Muscle of leg (tissue), 11 donors: Measurements from ENCODE around the gene CDH4. TPM values are rescaled to one million over a fixed set of nuclear protein-coding genes. Genes with fewer than 3 reads are reported as not detected.

Experiments used
- DNase-seq: peaks from one replicate; pipeline ENCODE4 v3.0.0; 2013
- H3K27ac ChIP-seq: one replicate; pipeline ENCODE4 v1.5.1; 2013; ENCODE audit warnings: mild to moderate bottlenecking, low read length, control low read depth
- H3K27me3 ChIP-seq: one replicate; pipeline ENCODE4 v1.6.1; 2013; ENCODE audit warnings: low read length; ENCODE audit not compliant: control insufficient read depth, insufficient read depth
- H3K36me3 ChIP-seq: one replicate; pipeline ENCODE4 v1.6.1; 2013; ENCODE audit warnings: low read length; ENCODE audit not compliant: control insufficient read depth, insufficient read depth
- H3K4me1 ChIP-seq: one replicate; pipeline ENCODE4 v1.6.1; 2013; ENCODE audit warnings: low read length; ENCODE audit not compliant: control insufficient read depth, insufficient read depth
- H3K4me3 ChIP-seq: one replicate; pipeline ENCODE4 v1.5.1; 2013; ENCODE audit warnings: low read length, control low read depth
- H3K9me3 ChIP-seq: replicated peaks from 2 replicates; pipeline ENCODE4 v1.6.1; 2013; ENCODE audit warnings: low read depth, low read length; ENCODE audit not compliant: control insufficient read depth
- WGBS: methylation state at CpG from one replicate; pipeline ENCODE4 v1.1.5; 2013; ENCODE audit warnings: missing lambda C conversion rate; ENCODE audit not compliant: insufficient coverage; 5-methylcytosine and 5-hydroxymethylcytosine counted together
- polyA plus RNA-seq, 8 donors: library from polyadenylated mRNA; unstranded; fragments of 120-200 nt; gene quantifications; one replicate each; pipeline versions ENCODE4 v1.2.1 to v1.2.3, GENCODE V29; 2013; ENCODE audit warnings: inconsistent platforms in 1 of 8, low replicate concordance in 1 of 8; ENCODE audit not compliant: insufficient read length in 8 of 8, insufficient read depth in 1 of 8
- total RNA-seq: library from RNA; stranded (reverse); fragments of 120-200 nt; gene quantifications from one replicate; pipeline ENCODE4 v1.2.4, GENCODE V29; 2013

Gene CDH4
- total and polyA plus RNA-seq, 9 donors: 0.66 to 1.4 (median 1.2) TPM

GRCh38 chr20:61493798-61494305 is 241.8 kb downstream of the CDH4 start:
- no peak overlapping the region for H3K4me3 ChIP-seq
- H3K27ac ChIP-seq: no peak overlapping the region
- H3K36me3 ChIP-seq: no peaks in the 10 kb centered on the region
- H3K27me3 ChIP-seq: peaks cover 2% of the 10 kb centered on the region
- no peak for DNase-seq
- H3K4me1 ChIP-seq: no peaks in the 10 kb centered on the region
- WGBS: 60% methylated on average over 4 of the region's 10 CpGs
- H3K9me3 ChIP-seq: no peaks in the 10 kb centered on the region

- H3K4me3 ChIP-seq: no peak overlapping the region
- no peaks in the 10 kb centered on the region for H3K4me1 ChIP-seq
- no peak for DNase-seq
- H3K27ac ChIP-seq: no peak overlapping the region
- 79% methylated on average over 12 of the region's 22 CpGs for WGBS
- H3K36me3 ChIP-seq: no peaks in the 10 kb centered on the region
- H3K27me3 ChIP-seq: peaks cover 4% of the 10 kb centered on the region
- H3K9me3 ChIP-seq: no peaks in the 10 kb centered on the region
These were observed 242.9 kb downstream of the CDH4 start for GRCh38 chr20:61494763-61495575.

DNA sequence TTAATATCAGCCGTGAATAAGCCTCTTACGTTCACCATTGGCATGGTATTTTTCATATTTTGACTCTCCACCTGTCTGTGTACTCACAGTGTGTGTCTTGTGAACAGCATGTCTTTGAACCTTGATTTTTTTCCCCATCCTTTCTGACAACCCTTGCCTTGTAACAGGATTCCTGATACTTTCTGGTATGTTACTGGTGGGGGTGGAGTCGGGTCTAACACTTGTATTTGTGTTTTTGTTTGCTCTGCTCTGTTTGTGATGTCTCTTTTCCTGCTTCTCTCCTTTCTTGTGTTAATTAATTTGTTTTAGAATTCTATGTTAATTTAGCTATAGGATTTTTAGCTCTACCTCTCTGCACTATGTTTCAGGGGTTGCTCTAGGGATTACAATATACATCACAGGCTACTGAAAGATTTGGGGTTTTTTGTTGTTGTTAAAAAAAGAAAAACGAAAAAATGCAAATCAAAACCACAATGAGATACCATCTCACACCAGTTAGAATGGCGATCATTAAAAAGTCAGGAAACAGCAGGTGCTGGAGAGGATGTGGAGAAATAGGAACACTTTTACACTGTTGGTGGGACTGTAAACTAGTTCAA is 245.1 kb downstream of the CDH4 start:
- no peak for DNase-seq
- peaks cover 4% of the 10 kb centered on the region for H3K27me3 ChIP-seq
- H3K27ac ChIP-seq: no peak overlapping the region
- no peaks in the 10 kb centered on the region for H3K9me3 ChIP-seq
- no peaks in the 10 kb centered on the region for H3K36me3 ChIP-seq
- no peaks in the 10 kb centered on the region for H3K4me1 ChIP-seq
- WGBS: 50% methylated on average over 2 of the region's 5 CpGs
- H3K4me3 ChIP-seq: no peak overlapping the region

- no peak for DNase-seq
- 65% methylated on average over 14 of the region's 19 CpGs for WGBS
- no peak overlapping the region for H3K4me3 ChIP-seq
These were observed 247.9 kb downstream of the CDH4 start for GRCh38 chr20:61499859-61500554.

DNA sequence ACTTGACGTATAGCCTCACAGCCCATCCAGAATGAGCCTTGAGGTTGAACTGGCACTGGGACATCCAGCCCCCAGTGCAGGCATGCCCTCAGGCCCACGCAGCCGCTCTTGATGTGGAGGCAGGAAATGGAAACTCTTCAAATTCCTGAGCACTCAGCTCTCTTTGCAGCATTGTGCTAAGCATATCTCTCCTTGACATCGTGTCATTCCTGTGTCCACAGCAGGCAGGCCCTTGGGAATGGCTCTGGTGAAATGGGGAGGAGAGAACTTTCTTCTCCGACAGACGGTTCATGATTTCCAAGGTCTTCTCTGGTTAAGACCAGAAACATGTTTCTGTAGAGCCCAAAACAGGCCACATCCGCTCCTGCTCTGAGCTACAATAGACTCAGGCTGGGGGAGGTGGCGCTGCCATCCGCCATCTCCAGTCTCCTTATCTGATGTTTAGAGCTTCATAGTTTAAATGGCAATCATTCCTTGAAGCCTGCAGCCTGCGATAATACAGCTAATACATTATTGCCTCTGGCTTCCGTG is 248.8 kb downstream of the CDH4 start:
- H3K27ac ChIP-seq: no peak overlapping the region
- no peaks in the 10 kb centered on the region for H3K4me1 ChIP-seq
- DNase-seq: no peak
- WGBS: 90% methylated on average over 2 of the region's 11 CpGs
- H3K27me3 ChIP-seq: peaks cover 8% of the 10 kb centered on the region
- H3K4me3 ChIP-seq: no peak overlapping the region
- H3K36me3 ChIP-seq: no peaks in the 10 kb centered on the region
- no peaks in the 10 kb centered on the region for H3K9me3 ChIP-seq

More at GRCh38 chr20:61499859-61500554, 247.9 kb downstream of the CDH4 start:
- H3K27me3 ChIP-seq: peaks cover 2% of the 10 kb centered on the region
- H3K36me3 ChIP-seq: no peaks in the 10 kb centered on the region
- H3K4me1 ChIP-seq: no peaks in the 10 kb centered on the region
- H3K9me3 ChIP-seq: no peaks in the 10 kb centered on the region
- H3K27ac ChIP-seq: no peak overlapping the region

GRCh38 chr20:61502433-61502832 is 250.4 kb downstream of the CDH4 start:
- Histone ChIP-seq H3K36me3 (no peaks in the 10 kb centered on the region), H3K27me3 (peaks cover 12% of the 10 kb centered on the region), H3K4me1 (no peaks in the 10 kb centered on the region), H3K9me3 (no peaks in the 10 kb centered on the region), H3K4me3 (no peak overlapping the region), H3K27ac (no peak overlapping the region)
- no peak for DNase-seq
- WGBS: 100% methylated on average over 1 of the region's 4 CpGs

DNA sequence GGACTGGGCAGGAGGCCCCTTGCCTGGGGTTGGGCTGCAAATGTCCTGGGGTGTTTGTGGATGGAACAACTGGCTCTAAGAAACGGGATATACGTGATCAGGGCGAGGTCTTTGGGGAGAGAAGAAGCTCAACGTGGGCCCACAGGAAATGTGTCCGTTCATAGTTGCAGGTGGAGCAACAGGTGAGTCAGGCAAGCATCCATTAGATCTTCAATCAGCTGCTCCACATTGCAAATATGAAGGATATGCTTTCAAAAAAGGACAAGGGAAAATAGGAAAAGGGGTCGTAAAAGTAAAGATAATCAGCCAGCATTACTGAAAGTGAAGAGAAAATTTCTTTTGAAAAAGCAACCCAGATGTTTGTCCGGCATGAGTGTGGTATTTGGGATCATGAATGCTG is 251.0 kb downstream of the CDH4 start:
- no peaks in the 10 kb centered on the region for H3K36me3 ChIP-seq
- H3K27me3 ChIP-seq: peaks cover 16% of the 10 kb centered on the region
- no peak overlapping the region for H3K4me3 ChIP-seq
- H3K9me3 ChIP-seq: no peaks in the 10 kb centered on the region
- no peak for DNase-seq
- no peak overlapping the region for H3K27ac ChIP-seq
- no peaks in the 10 kb centered on the region for H3K4me1 ChIP-seq
- 71% methylated on average over 6 of the region's 7 CpGs for WGBS

DNA sequence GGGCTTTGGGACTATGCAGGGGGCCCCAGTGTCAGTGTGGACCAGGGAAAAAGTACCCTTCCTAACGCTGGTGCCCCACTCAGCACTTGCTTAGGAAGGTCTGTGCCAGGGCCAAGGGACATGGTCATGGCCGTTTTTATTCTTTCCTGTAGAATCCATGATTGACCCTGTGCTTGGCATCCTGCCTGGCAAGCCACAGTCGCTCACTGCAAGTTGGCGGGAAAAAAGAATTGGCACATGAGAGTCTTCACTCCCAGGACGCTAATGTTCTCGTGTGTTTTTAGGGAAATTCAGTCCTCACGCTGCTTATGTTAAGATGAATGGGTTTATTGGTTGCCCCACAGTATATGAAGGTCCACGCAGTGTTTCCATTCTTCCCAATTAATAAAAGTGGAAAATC is 253.4 kb downstream of the CDH4 start:
- Histone ChIP-seq H3K4me1 (no peaks in the 10 kb centered on the region), H3K4me3 (no peak overlapping the region), H3K36me3 (no peaks in the 10 kb centered on the region), H3K27ac (no peak overlapping the region), H3K27me3 (peaks cover 18% of the 10 kb centered on the region), H3K9me3 (no peaks in the 10 kb centered on the region)
- no peak for DNase-seq
- 49% methylated on average over 3 of the region's 8 CpGs for WGBS

DNA sequence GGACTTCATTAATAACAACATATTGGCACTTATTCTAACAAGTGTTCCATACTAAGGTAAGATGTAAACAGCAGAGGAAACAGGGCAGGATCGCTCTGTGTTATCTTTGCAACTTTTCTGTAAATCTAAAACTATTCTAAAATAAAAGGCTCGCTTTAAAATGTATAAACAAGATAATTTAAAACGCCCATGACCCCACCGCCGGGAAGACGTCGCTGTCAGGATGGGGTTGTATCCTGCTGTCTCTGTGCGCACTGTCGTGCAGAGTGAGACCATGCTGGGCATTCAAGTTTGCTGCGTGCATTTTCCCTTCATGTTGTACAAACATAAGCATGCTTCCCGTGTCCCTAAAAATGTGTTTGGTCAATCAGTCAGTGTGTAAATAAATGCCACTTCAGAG is 255.7 kb downstream of the CDH4 start:
- H3K27ac ChIP-seq: no peak overlapping the region
- no peaks in the 10 kb centered on the region for H3K9me3 ChIP-seq
- no peak overlapping the region for H3K4me3 ChIP-seq
- no peak for DNase-seq
- peaks cover 18% of the 10 kb centered on the region for H3K27me3 ChIP-seq
- 83% methylated on average over 5 of the region's 11 CpGs for WGBS
- H3K4me1 ChIP-seq: no peaks in the 10 kb centered on the region
- H3K36me3 ChIP-seq: no peaks in the 10 kb centered on the region
